IgD-negative memory B cell (primary cell): ENCODE data around the gene NXF3. TPM values are rescaled to one million over a fixed set of nuclear protein-coding genes. Genes with fewer than 3 reads are reported as not detected.
"Not testable (repeated sequence)": the region's sequence is repeated elsewhere in the genome, so short reads cannot be mapped to it uniquely, and the experiment has no call there.

ENCODE experiments used
- H3K27ac Mint-ChIP-seq, 3 donors: one replicate each; pipeline ENCODE4 v1.8.0; 2020 to 2022; ENCODE audit warnings: mild to moderate bottlenecking in 3 of 3, mixed read lengths in 3 of 3, moderate library complexity in 1 of 3
- H3K27me3 Mint-ChIP-seq: one replicate; pipeline ENCODE4 v1.8.0; 2021; ENCODE audit warnings: mixed read lengths
- H3K36me3 Mint-ChIP-seq: one replicate; pipeline ENCODE4 v1.8.0; 2020; ENCODE audit warnings: mild to moderate bottlenecking, mixed read lengths
- H3K4me1 Mint-ChIP-seq, 3 donors: one replicate each; pipeline ENCODE4 v1.8.0; 2020 to 2022; ENCODE audit warnings: mixed read lengths in 3 of 3, mild to moderate bottlenecking in 1 of 3
- H3K4me3 Mint-ChIP-seq, 4 donors: one replicate each; pipeline ENCODE4 v1.8.0; 2020 to 2022; ENCODE audit warnings: mild to moderate bottlenecking in 4 of 4, mixed read lengths in 4 of 4, moderate library complexity in 3 of 4
- H3K9me3 Mint-ChIP-seq, 3 donors: one replicate each; pipeline ENCODE4 v1.8.0; 2020 to 2021; ENCODE audit warnings: mixed read lengths in 3 of 3, mild to moderate bottlenecking in 1 of 3
- polyA plus RNA-seq: library from polyadenylated mRNA; unstranded; fragments of 300-500 nt; fragmentation: Illumina TruSeq; gene quantifications from one replicate; pipeline ENCODE4 v1.2.3, GENCODE V29; 2021

The NXF3 gene, protein sequence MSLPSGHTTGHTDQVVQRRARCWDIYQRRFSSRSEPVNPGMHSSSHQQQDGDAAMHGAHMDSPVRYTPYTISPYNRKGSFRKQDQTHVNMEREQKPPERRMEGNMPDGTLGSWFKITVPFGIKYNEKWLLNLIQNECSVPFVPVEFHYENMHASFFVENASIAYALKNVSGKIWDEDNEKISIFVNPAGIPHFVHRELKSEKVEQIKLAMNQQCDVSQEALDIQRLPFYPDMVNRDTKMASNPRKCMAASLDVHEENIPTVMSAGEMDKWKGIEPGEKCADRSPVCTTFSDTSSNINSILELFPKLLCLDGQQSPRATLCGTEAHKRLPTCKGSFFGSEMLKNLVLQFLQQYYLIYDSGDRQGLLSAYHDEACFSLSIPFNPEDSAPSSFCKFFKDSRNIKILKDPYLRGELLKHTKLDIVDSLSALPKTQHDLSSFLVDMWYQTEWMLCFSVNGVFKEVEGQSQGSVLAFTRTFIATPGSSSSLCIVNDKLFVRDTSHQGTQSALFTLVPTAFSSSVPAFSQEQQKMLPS
- polyA plus RNA-seq = not detected

DNA sequence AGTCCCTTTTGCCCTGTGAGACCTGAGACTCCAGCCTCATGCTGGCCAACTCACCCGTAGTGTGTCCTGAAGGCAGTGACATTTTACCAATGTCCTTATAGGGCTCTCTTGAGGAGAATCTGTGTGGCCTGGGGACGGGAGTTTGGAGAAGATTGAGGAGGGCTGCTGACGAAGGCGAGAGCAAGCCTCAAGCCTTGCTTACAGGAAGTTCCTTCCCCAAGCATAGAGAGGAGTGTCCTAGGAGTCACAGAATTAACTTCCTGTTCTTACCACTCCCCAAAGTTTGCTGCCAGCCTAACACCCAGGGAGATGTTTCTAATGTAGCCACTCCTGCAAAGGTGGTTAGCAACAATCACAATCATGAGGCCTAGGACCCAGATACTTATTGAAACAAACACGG, at the start of gene NXF3:
NXF3 (minus strand) TSS at position 202 of the 400 bp plus-strand sequence; CDS start at position 82, 120 bp downstream.
- H3K27ac Mint-ChIP-seq = no peak within 1 kb of the TSS
- peaks cover 3% of the 10 kb centered on the region for H3K27me3 Mint-ChIP-seq
- H3K9me3 Mint-ChIP-seq = no peaks in the 10 kb centered on the region
- no peaks in the 10 kb centered on the region for H3K4me1 Mint-ChIP-seq
- no peak within 1 kb of the TSS for H3K4me3 Mint-ChIP-seq
- no peaks in the 10 kb centered on the region for H3K36me3 Mint-ChIP-seq

DNA sequence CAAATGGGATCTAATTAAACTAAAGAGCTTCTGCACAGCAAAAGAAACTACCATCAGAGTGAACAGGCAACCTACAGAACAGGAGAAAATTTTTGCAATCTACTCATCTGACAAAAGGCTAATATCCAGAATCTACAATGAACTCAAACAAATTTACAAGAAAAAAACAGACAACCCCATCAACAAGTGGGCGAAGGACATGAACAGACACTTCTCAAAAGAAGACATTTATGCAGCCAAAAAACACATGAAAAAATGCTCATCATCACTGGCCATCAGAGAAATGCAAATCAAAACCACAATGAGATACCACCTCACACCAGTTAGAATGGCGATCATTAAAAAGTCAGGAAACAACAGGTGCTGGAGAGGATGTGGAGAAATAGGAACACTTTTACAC, 43.6 kb upstream of the NXF3 start:
- H3K27ac Mint-ChIP-seq, H3K9me3 Mint-ChIP-seq, H3K36me3 Mint-ChIP-seq, H3K27me3 Mint-ChIP-seq, H3K4me1 Mint-ChIP-seq, H3K4me3 Mint-ChIP-seq: not testable (repeated sequence)

DNA sequence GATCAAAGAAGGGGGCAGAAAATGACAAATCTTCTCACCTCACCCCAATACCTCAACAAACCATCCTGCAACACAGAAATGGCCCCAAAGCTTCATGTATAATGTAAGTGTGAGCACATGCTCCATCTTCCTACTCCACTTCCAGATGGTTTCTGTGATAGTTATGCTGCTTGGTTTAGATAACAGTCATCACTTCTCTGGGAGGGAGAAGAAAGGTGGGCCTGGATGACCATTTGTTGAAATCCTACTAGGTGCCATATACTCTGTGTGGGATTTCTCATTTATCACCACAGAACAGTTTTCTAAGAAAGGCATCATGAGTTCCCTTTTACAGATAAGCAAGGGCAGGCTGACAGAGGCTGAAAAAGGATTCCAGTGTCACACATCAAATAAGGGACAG, 31.3 kb upstream of the NXF3 start:
- Mint-ChIP-seq H3K36me3 (no peaks in the 10 kb centered on the region), H3K4me1 (no peaks in the 10 kb centered on the region), H3K27me3 (peaks cover 2% of the 10 kb centered on the region), H3K9me3 (peaks cover 0 to 3% (median 0%) of the 10 kb centered on the region in 3 donors), H3K27ac (no peak overlapping the region), H3K4me3 (no peak overlapping the region)

DNA sequence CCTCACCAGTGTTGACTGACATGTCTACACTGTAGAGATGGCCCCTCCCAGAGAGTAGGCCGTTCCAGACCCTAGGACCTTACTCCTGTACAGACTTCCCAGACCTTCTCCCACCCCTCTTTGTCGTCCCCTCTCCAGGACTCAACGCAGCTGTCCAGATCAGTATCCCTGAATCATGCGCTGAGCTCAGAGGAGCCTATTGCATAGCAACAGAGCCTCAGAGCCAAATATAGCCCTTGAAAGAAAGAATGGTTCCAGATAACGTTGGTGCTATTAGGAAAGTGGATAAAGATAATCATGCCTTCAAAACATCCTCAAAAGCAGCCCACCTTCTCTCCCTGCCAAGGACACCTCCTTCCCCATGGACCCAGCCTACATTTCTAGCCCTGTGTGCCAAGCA, 27.8 kb upstream of the NXF3 start:
- H3K36me3 Mint-ChIP-seq = no peaks in the 10 kb centered on the region
- peaks cover 0 to 3% (median 0%) of the 10 kb centered on the region in 3 donors for H3K9me3 Mint-ChIP-seq
- H3K4me1 Mint-ChIP-seq = no peaks in the 10 kb centered on the region
- H3K27me3 Mint-ChIP-seq = no peaks in the 10 kb centered on the region
- no peak overlapping the region for H3K4me3 Mint-ChIP-seq
- H3K27ac Mint-ChIP-seq = no peak overlapping the region

DNA sequence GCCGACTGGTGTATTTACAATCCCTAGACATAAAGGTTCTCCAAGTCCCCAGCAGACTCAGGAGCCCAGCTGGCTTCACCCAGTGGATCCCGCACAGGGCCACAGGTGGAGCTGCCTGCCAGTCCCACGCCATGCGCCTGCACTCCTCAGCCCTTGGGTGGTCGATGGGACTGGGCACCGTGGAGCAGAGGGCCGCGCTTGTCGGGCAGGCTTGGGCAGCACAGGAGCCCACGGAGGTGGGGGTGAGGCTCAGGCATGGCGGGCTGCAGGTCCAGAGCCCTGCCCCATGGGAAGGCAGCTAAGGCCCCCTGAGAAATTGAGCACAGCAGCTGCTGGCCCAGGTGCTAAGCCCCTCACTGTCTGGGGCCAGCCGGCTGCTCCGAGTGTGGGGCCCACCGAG, 24.0 kb upstream of the NXF3 start:
- H3K36me3 Mint-ChIP-seq, H3K27me3 Mint-ChIP-seq, H3K4me3 Mint-ChIP-seq, H3K27ac Mint-ChIP-seq, H3K9me3 Mint-ChIP-seq, H3K4me1 Mint-ChIP-seq: not testable (repeated sequence)

DNA sequence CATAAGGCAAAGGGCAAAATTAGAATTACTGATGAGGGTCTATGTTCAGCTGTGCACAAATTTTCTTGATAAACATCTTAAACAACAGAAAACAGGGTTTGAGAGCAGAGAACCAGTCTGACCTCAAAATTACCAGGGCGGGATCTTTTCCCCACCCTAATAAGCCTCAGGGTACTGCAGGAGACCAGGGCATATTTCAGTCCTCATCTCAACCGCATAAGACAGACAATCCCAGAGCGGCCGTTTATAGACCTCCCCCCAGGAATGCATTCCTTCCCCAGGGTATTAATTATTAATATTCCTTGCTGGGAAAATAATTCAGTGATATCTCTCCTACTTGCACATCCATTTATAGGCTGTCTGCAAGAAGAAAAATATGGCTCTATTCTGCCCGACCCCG, 16.6 kb upstream of the NXF3 start:
- H3K36me3 Mint-ChIP-seq, H3K27ac Mint-ChIP-seq, H3K4me1 Mint-ChIP-seq, H3K27me3 Mint-ChIP-seq, H3K4me3 Mint-ChIP-seq: not testable (repeated sequence)
- H3K9me3 Mint-ChIP-seq = peaks cover 2 to 17% (median 8%) of the 10 kb centered on the region in 3 donors

DNA sequence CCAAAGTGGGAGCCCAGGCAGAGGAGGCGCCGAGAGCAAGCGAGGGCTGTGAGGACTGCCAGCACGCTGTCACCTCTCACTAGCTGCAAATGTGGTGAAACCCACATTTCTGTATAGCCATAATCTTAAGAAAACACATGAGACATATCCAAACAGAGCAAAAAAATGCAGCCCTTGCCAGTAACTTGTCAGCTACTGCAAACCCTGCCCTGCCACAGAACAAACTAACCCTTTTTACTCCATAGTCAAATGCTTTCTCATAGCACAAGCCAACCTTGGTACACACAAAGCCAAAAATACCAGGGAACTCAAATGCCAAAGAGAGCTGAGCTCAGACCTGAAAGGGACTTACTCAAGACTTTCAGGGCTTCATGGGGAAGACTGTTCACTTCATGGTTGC, 14.9 kb upstream of the NXF3 start:
- H3K4me1 Mint-ChIP-seq = no peaks in the 10 kb centered on the region
- H3K4me3 Mint-ChIP-seq = no peak overlapping the region
- H3K27me3 Mint-ChIP-seq = no peaks in the 10 kb centered on the region

DNA sequence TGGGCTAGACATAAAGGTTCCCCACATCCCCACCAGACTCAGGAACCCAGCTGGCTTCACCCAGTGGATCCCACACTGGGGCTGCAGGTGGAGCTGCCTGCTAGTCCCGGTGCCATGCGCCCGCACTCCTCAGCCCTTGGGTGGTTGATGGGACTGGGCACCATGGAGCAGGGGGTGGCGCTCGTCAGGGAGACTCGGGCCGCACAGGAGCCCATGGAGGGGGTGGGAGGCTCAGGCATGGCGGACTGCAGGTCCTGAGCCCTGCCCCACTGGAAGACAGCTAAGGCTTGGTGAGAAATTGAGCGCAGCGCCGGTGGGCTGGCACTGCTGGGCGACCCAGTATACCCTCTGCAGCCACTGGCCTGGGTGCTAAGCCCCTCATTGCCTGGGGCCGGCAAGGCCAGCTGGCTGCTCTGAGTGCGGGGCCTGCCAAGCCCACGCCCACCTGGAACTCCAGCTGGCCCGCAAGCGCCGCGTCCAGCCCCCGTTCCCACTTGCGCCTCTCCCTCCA, 14.3 kb upstream of the NXF3 start:
- H3K4me3 Mint-ChIP-seq, H3K36me3 Mint-ChIP-seq: not testable (repeated sequence)

More for the DNA sequence above, 14.9 kb upstream of the NXF3 start:
- Mint-ChIP-seq H3K27ac (no peak overlapping the region), H3K9me3 (peaks cover 2 to 17% (median 8%) of the 10 kb centered on the region in 3 donors), H3K36me3 (no peaks in the 10 kb centered on the region)

DNA sequence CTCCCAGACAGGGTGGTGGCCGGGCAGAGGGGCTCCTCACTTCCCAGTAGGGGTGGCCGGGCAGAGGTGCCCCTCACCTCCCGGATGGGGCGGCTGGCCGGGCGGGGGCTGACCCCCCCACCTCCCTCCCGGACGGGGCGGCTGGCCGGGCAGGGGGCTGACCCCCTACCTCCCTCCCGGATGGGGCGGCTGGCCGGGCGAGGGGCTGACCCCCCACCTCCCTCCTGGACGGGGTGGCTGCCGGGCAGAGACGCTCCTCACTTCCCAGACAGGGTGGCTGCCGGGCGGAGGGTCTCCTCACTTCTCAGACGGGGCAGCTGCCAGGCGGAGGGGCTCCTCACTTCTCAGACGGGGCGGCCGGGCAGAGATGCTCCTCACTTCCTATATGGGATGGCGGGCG, 11.4 kb upstream of the NXF3 start:
- H3K9me3 Mint-ChIP-seq = peaks cover 2 to 13% (median 5%) of the 10 kb centered on the region in 3 donors
- H3K36me3 Mint-ChIP-seq, H3K4me1 Mint-ChIP-seq, H3K4me3 Mint-ChIP-seq, H3K27ac Mint-ChIP-seq, H3K27me3 Mint-ChIP-seq: not testable (repeated sequence)

More for the DNA sequence above, 14.3 kb upstream of the NXF3 start:
- H3K27ac Mint-ChIP-seq, H3K27me3 Mint-ChIP-seq, H3K4me1 Mint-ChIP-seq: not testable (repeated sequence)
- H3K9me3 Mint-ChIP-seq = peaks cover 2 to 17% (median 8%) of the 10 kb centered on the region in 3 donors

DNA sequence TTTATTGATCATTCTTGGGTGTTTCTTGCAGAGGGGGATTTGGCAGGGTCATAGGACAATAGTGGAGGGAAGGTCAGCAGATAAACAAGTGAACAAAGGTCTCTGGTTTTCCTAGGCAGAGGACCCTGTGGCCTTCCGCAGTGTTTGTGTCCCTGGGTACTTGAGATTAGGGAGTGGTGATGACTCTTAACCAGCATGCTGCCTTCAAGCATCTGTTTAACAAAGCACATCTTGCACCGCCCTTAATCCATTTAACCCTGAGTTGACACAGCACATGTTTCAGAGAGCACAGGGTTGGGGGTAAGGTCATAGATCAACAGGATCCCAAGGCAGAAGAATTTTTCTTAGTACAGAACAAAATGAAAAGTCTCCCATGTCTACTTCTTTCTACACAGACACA, 10.9 kb upstream of the NXF3 start:
- H3K4me3 Mint-ChIP-seq, H3K4me1 Mint-ChIP-seq, H3K9me3 Mint-ChIP-seq, H3K27me3 Mint-ChIP-seq, H3K27ac Mint-ChIP-seq, H3K36me3 Mint-ChIP-seq: not testable (repeated sequence)

DNA sequence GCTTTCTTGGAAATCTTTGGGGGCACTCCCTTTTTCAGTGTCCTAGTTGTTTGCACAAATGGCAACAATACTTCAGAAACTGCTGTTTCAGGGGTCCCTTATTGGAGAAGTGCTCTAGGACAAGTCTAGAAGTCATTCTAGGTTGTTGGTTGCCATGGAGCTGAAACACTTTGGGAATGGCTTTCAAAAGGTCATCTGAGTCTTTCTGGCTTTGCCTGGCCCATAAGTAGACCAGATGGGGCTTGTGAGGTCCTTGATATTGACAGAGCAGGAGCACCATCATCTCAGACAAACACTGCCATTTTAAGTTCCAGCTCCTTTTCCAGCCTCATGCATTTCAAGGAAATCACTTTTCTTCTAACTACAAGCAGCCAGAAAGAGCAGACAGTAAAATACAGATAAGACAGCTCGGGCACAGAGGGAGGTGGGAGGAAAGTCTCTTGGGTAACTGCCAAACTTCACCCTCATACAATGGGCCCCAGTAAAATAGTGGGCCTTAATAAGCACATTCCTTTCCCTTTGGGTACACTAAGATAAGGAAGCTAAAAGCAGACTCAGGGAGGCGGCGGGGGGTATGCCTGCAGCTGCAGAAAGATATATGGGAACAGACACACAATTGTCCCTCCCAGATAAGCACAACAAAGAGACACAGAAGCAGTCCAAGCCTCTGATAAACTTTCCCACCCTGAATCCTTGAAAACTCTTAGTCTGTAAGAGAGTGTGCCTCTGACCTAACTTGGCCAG, 8.5 kb upstream of the NXF3 start:
- H3K4me1 Mint-ChIP-seq = no peaks in the 10 kb centered on the region
- no peak overlapping the region for H3K27ac Mint-ChIP-seq
- peaks cover 2% of the 10 kb centered on the region in 3 donors for H3K9me3 Mint-ChIP-seq
- H3K36me3 Mint-ChIP-seq = no peaks in the 10 kb centered on the region
- peak overlapping the region in 1 of 4 donors; percentile 68 for H3K4me3 Mint-ChIP-seq
- H3K27me3 Mint-ChIP-seq = peaks cover 3% of the 10 kb centered on the region

DNA sequence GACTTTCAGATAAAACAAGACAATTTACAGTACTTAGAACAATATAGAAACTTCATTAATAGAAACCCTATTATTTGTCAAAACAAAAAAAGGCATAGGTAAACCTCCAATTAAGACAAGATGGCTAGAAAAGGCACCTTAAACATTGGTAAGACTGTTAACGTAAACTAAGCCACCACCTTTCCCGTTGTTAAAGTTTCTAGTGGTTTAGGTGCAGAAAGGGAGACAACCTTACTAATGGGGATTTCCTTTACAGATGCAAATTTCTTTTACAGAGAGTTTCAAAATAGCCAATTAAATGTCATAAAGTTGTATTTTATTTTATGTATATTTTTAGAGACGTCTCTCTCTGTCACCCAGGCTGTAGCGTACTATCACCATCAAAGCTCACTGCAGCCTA, 7.5 kb upstream of the NXF3 start:
- Mint-ChIP-seq H3K36me3 (no peaks in the 10 kb centered on the region), H3K4me1 (no peaks in the 10 kb centered on the region)

DNA sequence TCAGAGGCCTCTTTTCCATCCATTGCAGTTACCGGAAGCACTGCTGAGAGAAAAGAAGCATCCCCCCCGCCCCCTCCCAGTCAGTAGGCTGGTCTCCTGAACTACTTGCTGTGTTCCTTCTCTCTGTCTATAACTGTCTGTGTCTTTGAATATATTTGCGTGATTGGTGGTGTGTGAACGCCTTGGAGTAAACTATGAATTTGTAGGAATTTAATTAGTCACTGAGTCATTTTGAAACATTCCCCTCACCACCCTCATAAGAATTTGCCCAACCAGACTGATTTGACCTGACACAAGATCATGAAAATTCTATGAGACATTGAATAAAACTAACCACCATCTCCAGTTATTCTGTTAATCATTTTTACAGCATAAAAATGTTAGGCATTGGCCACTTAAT, 6.7 kb upstream of the NXF3 start:
- peaks cover 0 to 2% (median 0%) of the 10 kb centered on the region in 3 donors for H3K9me3 Mint-ChIP-seq
- no peaks in the 10 kb centered on the region for H3K36me3 Mint-ChIP-seq
- no peaks in the 10 kb centered on the region for H3K4me1 Mint-ChIP-seq
- no peak overlapping the region for H3K4me3 Mint-ChIP-seq
- H3K27me3 Mint-ChIP-seq = peaks cover 3% of the 10 kb centered on the region
- no peak overlapping the region for H3K27ac Mint-ChIP-seq

More for the DNA sequence above, 7.5 kb upstream of the NXF3 start:
- H3K9me3 Mint-ChIP-seq = peaks cover 0 to 2% (median 0%) of the 10 kb centered on the region in 3 donors
- peaks cover 3% of the 10 kb centered on the region for H3K27me3 Mint-ChIP-seq
- H3K4me3 Mint-ChIP-seq = no peak overlapping the region
- no peak overlapping the region for H3K27ac Mint-ChIP-seq

DNA sequence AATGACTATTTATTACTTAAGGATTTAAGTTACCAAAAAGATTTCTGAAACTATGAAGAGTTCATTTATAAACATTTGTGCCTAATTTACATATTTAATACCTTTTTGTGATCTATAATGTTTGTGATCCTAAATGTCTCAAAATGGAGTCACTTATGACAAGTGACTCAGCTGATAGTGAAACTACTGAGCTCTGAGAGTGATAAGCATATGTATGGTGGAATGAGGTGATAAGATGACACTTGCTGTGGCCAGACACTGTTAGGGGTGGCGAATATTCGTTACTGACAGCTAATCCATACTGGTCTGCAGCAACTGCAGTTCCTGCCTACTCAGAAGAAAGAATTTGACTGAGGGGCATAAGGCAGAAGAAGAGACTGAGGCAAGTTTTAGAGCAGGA, 5.5 kb upstream of the NXF3 start:
- Mint-ChIP-seq H3K27ac (no peak overlapping the region), H3K4me3 (no peak overlapping the region), H3K9me3 (peaks cover 0 to 2% (median 0%) of the 10 kb centered on the region in 3 donors)

DNA sequence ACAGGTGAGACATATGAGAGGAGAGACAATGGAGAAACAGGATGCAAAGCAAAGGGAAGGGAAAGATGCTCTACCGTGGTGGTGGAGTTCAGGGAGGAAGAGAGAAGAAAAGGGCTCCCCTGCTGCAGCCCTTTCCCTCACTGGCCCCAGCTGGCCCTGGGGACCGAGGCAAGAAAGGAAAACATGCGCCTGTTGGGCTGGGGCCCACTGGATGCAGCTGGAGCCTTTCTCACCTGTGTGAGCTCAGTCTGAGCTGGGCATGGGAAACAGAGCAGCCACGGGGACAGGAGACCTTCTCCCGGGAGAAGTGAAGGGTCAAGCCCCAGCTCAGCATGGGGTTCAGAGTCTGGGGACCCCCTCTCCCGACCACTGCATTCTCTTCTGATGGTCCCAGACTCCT, 11.9 kb downstream of the NXF3 start:
- no peaks in the 10 kb centered on the region for H3K9me3 Mint-ChIP-seq
- H3K4me3 Mint-ChIP-seq = no peak overlapping the region
- H3K27ac Mint-ChIP-seq = no peak overlapping the region
- H3K27me3 Mint-ChIP-seq = peaks cover 5% of the 10 kb centered on the region
- no peaks in the 10 kb centered on the region for H3K4me1 Mint-ChIP-seq
- H3K36me3 Mint-ChIP-seq = no peaks in the 10 kb centered on the region

More for the DNA sequence above, 5.5 kb upstream of the NXF3 start:
- H3K36me3 Mint-ChIP-seq = no peaks in the 10 kb centered on the region
- H3K4me1 Mint-ChIP-seq = no peaks in the 10 kb centered on the region
- peaks cover 3% of the 10 kb centered on the region for H3K27me3 Mint-ChIP-seq
